CD4-positive, alpha-beta T cell treated with Interleukin-1 beta for 1 hour (primary cell): ENCODE results near the gene EFS.

Experiments
- DNase-seq, 2 donors: peaks; one replicate each; pipeline ENCODE4 v3.0.0-alpha.2; 2020 to 2022

The EFS gene

DNA sequence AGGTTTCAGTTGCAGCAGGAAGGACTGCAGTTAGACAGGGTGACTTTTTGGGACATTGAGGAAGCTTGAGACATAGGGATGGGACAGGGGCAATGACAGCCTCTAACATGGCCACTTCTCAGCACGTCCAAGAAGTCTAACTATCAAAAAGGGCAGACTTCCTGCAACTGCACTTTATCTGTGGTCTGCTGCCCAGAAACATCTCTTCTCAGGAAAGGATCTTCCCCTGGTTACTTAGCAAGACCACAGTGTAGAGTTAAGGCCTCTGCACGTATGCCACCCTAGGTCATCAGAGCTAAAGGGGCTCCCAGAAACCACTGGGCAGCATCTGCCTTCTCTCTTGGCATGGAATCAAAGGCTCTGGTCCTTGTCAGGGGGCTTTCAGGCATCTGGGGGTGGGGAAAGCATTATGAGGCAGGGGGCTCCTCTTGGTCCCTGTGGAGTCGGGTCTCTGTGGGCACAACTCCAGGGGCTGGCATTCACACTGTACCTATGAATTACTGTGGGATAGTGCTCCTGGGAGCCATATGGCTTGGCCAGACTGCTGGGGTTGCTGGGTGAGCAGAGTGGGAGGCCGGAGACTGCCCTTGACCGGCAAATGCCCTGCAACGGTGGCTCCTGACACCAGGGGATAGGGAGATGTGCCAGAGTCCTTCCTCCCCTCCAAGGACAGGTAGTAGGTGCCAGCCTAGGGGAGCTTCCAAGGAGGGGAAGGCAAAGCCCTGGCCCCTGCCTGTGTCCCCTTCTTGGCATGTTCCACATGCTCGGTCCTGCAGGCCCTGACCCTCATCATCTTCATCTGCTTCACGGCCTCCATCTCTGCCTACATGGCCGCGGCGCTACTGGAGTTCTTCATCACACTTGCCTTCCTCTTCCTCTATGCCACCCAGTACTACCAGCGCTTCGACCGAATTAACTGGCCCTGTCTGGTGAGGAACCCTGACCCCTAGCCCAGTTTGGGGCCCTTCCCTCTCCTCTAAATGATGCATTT, 12.9 kb upstream of the EFS start:
- no peak for DNase-seq

GRCh38 chr14:23377198-23377550, 12.2 kb upstream of the EFS start:
- no peak for DNase-seq

- no peak for DNase-seq
Measured at GRCh38 chr14:23376482-23377197, 11.7 kb upstream of the EFS start, which contains the start of gene CMTM5. TSS of gene CMTM5 (plus strand) at chr14:23377046. CDS start at chr14:23377252, 206 bp downstream.

GRCh38 chr14:23375527-23376251, 10.7 kb upstream of the EFS start:
- DNase-seq: no peak

DNA sequence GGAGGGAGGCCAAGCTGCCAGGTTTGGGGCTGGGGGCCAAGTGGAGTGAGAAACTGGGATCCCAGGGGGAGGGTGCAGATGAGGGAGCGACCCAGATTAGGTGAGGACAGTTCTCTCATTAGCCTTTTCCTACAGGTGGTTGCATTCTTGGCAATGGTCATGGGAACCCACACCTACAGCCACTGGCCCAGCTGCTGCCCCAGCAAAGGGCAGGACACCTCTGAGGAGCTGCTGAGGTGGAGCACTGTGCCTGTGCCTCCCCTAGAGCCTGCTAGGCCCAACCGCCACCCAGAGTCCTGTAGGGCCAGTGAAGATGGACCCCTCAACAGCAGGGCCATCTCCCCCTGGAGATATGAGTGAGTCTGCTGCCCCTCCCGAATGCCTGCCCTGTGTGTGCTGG, 8.1 kb upstream of the EFS start:
- no peak for DNase-seq

GRCh38 chr14:23372509-23372908, 7.5 kb upstream of the EFS start, which contains the start of gene IL25:
TSS of gene IL25 (plus strand) at chr14:23372809.
- no peak for DNase-seq

DNA sequence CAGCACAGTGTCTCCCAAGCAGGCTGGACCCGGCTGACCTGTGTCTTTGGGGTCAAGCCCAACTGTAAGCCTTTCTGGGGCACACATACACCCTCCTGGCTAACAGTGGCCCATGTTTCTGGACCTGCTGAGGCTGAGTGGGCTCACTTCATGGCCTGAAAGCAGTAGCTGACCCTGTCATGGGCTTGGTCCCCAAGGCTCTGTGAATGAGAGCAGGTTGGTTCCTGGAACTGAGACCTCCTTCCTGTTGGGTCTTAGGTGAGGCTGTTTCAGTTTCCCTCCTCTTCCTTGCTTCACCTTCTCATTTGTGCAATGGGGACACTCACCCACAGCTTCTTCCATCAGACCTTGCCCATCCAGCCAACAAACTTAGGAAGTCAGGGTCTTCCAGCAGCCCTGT, 6.9 kb upstream of the EFS start:
- no peak for DNase-seq

DNA sequence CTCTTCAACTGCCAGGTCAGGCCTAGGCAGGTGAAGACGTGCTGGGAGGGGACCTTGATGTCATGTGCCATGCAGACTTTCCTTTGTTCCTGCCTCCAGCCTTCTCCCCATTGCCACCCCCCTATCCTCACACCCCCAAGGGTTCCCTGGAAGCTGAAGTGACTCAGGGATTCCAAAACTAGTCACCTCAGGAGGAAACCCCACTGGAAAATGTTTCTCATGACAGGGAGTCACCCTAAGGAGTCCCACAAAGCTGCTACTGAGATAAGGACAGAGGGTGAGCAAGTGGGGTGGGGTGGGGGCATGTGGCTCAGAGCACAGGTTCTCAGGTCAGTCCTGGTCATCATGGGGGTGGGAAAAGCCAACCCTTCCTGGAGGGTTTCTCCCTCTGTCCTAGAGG, 5.2 kb upstream of the EFS start:
- no peak for DNase-seq

DNA sequence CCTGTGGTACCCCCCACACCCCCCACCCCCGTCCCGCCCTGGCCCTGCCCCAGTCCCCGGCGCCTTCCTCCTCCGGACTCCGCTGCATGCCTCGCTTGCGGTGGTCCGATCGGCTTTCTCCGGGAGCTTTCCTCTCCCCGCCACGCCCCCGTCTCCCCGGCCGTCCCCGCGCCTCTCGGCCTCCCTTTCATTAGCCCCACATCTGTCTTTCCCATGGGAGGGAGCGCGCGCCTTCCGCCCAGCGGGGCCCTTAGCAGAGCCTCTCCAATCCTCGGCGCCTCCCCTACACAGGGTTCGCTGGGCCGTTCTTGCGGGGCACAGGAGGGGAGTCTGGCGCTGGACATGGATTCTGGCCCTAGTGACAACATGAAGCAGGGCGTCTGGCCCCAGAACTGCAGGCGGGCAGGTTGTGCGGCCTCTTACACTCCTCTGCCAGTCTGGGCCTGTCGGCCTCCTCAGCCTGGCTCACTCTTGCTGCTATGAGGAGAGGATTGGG, 1.5 kb upstream of the EFS start:
- DNase-seq: no peak

DNA sequence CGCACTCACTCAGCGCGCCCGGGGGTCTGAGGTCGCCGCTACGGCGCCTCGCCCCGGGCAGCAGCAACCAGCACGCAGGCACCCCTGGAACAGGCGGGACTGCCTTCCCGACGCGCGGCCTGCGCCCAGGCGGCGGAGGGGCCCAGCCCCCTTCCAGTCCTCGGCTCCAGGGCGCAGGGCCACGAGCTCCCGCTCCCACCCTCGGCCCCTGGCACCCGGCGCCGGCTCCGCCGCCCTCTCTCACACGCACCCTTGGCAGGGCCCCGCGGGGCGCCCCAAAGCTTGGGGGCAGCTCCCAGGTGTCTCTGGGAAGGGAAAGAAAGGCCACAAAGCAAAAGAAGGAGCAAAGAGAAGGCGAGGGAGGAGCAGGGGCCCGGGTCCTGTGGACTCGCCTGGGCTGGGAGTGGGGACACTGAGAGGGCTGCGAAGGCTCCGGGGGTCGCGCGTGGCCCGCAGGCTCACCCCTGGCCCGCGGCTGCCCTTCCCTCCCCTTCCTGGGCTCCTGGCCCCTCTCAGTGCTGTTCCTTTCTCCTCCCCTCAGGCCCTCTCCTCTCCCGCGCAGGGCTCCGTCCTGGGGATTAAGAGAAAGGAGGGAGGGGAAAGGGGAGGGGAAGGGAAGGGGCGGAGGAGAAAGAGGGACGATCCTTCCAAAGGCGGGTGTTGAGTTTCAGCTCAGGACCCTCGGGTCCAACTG, 907 bp upstream of the EFS start:
- no peak for DNase-seq

DNA sequence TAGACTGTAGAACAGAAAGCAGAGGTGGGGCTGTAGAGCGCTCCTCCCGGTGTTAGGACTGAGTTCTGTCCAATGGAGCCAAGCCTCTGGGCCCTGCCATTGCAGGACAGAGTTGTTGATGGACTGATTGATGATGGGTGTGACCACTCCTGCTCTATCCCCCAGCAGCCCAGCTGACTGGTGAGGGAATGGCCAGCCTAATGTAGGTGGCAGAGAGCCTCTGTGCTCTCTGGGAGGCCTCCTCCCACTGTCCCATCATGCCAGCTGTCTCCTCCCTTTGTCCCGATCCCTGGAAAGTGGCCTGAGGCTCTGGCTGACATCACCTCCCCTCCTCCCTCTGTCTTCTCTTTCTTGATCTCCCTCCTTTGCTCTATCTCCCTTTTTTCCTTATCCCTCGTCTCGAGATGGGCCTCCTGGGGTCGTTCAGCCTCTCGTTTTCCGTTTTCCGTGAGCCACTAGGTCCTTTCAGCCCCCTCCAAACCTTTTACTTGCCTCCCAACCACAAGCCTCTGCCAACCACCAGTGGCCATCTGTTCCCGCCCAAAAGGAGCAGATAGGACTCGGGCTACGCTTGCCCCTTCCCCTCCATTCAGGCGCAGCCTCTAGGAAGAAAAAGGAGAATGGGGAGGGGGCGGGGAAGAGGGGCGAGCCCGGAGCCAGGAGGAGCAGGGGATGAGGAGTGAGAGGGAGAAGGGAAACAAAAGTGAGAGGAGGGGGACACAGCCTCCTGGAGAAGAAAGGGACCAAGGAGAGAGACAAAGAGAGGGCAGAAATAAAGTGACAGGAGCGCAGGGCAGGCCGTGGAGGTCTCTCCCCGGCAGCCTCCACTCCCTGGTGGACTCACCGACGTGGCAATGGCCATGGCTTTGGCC, 572 bp downstream of the EFS start:
- no peak for DNase-seq

- no peak for DNase-seq
Measured at GRCh38 chr14:23362200-23362599, 2.8 kb downstream of the EFS start.

DNA sequence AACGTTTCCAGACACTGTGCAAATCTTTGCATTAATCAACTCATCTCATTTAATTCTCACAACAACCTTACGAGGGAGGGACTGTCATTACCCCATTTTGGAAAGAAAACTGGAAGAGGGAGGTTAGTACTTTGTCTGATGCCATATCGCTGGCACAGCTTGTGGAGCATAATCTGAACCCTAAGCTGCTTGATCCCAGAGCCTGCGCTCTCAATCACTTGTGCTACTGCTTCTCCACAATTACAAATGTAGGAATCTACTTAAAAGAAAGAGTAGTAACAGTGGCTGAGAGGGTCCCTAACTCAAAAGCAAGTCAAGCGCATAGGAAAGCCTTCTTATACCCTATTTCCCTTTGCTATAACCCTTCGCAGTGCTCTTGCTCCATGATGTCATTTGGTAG, 3.2 kb downstream of the EFS start:
- DNase-seq: no peak

DNA sequence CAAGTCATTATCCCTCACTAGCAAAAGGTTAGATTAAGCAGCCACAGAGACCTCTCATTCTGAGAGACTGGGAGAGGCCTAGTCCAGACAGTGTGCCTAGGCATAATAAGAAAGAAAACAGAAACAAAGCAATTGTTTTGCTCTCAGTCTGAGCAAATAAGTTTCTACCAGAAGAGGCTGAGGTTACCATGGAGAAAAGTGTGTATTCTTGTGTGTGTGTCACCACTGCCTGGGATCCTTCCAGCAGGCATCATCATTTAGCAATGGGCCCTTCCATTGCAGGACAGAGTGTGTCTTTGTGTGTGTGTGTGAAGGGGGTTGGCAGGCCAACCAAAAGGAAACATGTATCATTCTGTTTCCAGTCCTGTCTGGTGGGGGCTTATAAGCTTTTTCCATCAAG, 3.7 kb downstream of the EFS start:
- no peak for DNase-seq

- no peak for DNase-seq
Measured at GRCh38 chr14:23360496-23360895, 4.5 kb downstream of the EFS start.

- DNase-seq: no peak
Measured at GRCh38 chr14:23359722-23360447, 5.1 kb downstream of the EFS start.

DNA sequence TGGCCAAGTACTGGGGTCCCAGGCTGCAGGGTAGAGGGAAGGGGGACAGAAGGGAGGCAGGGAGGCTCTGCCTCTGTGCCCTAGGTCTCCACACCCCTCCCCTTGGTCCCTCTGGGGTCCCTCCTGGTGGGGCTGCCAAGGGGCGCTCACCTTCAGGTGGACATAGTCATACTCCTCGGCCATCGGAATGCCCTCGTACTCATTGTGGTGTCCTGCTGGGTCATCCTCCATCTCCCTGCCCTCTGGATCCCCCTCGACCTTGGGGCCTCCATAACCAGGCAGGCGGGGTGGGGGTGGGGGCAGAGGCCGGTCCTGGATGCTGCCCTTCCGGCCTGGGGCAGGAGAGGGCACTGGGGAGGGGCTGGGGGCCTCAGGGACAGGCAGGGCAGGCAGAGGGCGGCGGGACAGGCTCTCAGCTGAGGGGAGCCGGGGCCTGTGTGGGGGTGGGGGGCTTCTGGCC, 5.8 kb downstream of the EFS start:
- no peak for DNase-seq

DNA sequence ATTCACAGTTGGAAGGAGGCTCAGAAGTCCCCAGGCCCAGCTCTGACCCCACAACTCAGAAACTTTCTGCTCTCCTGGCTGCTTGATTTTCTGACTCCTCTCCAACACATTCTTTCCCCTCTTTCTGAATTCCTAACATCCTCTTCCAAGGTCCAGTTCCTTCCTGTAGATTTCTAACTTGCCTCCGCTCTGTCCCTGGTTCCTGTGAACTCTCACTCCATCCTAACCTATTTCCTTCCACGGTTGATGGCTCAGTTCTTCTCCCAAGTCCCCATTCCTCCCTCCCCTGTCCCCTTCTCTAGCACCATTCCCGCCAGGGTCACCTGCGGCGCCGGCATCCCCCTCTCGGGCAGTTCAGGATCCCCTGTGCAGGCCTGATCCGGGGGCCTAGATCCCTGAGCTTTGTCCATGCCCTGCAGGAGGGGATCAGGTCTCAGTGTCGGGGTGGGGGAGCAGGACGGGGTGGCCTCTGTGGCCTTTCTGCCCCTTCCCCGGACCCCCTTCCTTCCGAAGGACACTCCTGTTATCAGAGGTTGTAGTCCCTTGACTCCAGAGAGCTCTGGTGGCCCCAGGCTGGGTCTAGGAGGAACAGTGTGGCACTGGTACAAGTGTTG, 6.3 kb downstream of the EFS start:
- DNase-seq: no peak

DNA sequence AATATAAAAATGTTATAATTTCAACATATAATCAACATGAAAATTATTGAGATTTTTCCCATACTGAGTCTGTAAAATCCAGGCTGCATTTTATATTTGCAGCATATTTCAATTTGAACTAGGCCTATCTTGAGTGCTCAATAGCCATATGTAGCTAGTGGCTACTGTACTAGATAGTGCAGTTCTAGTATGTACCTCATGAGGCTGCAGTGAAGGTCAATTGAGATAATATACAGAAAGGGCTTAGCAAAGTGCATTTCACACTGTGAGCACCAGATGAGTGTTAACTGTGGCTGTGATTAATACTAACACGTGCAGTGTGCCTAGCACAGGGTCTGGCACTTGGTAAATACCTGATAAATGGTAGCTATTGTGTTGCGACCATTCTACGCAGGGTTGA, 6.9 kb downstream of the EFS start:
- DNase-seq: no peak

GRCh38 chr14:23357261-23357660, 7.7 kb downstream of the EFS start:
- DNase-seq: no peak
